ENCODE results near the gene ZPBP2.

DNA sequence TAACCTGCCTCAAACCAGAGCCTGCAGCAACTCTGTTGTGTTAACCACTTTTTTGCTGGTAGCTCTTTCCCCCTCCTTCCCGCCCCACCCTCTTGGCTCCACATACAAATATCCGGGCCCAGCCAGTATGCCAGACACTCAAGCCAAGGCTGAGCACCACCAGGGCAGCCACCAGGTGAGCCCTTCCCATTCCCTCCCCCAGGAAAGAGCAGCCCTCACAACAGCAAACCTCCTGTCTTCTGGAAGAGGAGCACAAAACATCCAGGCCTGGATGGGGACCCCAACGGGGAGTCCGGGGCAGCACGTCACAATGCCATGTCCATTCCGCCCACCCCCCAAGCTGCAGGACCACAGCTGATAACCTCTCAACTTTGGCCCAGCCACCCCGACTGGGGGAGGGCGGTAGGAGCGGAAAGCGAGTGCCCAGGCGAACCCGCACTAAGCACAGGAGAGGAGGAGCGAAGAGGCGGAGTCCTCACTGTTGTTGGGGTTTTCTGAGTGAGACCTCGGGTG, 58.6 kb downstream of the ZPBP2 start:
- TF ChIP-seq CTCF (IDR thresholded peaks at IDR 0.05; ENCODE audit: low read depth, low read length) (no peak), POLR2A (IDR thresholded peaks at IDR 0.05; ENCODE audit: extremely low read depth, insufficient read length) (no peak), MYC (IDR thresholded peaks at IDR 0.05; ENCODE audit: low read depth, low read length) (no peak)
- TF ChIP-seq, protein P1, sequence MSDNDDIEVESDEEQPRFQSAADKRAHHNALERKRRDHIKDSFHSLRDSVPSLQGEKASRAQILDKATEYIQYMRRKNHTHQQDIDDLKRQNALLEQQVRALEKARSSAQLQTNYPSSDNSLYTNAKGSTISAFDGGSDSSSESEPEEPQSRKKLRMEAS (IDR thresholded peaks at IDR 0.05; ENCODE audit: low read depth, low read length) = no peak
